ENCODE results near the gene ANKRD34C.

The ANKRD34C gene

DNA sequence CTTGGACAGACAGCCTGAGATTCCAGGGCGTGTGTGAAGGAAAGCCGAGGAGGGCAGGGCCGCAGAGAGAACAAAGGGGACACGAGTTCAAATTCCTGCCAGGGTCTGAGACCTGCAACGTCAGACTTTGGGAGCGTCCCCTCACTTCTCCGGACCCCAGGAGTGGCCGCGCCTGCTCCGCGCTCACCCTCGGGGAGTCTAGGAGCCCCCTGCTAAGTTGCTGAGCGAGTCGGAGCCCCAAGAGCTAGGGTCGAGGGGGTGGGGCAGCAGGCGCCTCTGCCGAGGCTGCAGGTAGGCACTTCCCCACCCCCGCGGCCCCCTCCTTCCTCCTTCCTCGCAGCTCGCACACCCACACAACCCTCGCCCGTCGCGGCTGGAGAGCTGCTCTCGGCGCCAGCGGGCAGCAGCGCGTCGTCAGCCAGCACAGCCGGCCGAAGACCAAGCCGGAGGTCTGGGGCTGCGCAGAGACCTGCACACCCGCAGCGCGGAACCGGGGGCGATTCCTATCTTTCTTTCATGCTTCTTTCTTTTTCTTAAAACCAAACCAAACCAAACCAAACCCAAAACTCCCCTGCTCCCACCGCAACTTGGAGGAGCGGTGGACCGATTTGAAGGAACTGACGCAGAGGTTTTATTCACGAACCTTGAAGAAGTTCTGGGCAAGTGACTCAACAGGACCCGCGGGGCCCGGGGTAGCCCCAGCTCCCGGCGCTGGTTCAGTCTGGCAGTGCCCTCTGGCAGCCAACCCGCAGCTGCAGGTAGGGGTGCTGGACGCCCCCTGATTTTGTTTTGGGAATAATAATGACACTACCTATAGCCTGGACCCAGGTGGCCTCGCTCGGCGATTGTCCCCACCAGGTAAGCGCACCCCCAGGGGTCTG lies at the start of gene ANKRD34C:
Gene ANKRD34C, plus strand, starts transcription at position 352 of the 881 bp plus-strand sequence. CDS start 10,563 bp downstream, outside the sequence.
- no peak for DNase-seq (ENCODE audit: low read depth)
- H3K4me3 ChIP-seq (ENCODE audit: low read depth, low read length) = no peak within 1 kb of the TSS
- TF ChIP-seq, protein P1, sequence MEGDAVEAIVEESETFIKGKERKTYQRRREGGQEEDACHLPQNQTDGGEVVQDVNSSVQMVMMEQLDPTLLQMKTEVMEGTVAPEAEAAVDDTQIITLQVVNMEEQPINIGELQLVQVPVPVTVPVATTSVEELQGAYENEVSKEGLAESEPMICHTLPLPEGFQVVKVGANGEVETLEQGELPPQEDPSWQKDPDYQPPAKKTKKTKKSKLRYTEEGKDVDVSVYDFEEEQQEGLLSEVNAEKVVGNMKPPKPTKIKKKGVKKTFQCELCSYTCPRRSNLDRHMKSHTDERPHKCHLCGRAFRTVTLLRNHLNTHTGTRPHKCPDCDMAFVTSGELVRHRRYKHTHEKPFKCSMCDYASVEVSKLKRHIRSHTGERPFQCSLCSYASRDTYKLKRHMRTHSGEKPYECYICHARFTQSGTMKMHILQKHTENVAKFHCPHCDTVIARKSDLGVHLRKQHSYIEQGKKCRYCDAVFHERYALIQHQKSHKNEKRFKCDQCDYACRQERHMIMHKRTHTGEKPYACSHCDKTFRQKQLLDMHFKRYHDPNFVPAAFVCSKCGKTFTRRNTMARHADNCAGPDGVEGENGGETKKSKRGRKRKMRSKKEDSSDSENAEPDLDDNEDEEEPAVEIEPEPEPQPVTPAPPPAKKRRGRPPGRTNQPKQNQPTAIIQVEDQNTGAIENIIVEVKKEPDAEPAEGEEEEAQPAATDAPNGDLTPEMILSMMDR (IDR thresholded peaks at IDR 0.05; ENCODE audit: control insufficient read depth, extremely low read depth, insufficient read depth) = no peak

DNA sequence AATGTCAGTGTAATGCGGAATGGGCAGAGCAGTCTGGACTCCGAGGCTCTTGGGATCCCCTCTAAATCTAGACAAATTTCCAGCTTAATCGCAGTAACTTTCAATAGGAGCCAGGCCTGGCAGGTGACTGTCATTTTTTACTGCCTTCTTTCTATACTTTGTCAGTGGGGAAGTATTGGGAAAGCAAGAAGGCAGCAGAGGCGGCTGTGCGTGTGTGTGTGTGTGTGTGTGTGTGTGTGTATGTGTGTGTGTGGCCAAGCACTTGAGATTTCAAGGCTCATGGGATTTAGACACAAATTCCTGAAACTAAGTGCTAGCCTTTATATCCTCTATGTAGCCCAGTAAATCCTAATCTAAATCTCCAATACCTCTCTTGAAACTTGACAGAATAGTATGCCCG lies 49.3 kb upstream of the ANKRD34C start:
- TF ChIP-seq, protein P1 (IDR thresholded peaks at IDR 0.05; ENCODE audit: control insufficient read depth, extremely low read depth, insufficient read depth) = no peak
- DNase-seq (ENCODE audit: low read depth) = no peak
- no peak overlapping the region for H3K4me3 ChIP-seq (ENCODE audit: low read depth, low read length)

DNA sequence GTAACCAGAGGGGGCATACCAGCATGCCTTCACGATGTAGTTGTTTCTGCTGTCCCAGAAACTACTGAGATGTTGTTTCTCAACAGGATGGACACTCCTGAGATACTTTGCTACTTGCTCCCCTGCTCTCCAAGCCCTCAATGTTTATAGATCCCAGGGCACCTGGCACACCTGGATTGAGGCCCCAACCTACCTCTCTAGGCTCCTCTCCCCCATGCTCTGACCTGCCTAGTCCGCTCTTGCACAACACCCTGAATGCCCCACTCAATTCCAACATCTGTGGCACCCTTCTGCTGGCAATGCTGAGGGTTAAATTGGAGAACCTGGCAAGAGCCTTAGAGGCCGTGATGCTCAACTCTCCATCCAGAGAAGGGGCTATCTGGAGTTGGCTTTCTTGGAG lies 42.5 kb upstream of the ANKRD34C start:
- H3K4me3 ChIP-seq (ENCODE audit: low read depth, low read length) = no peak overlapping the region

DNA sequence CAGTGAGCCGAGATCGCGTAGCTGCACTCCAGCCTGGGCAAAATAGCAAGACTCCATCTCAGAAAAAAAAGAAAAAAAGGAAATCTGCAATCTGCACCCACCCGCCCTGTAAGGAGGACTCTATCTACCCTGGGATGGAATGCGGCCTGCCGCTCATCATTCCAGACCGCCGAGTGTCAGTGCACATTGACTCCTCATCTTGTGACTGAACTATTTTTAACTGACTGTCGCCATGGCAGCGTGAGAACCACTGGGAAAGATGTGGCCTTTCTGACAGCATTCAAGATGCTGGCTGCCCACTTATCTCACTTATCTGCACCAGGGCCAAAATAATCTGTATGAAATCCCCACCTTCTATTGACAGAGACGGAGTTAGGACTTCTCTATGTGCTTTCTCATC lies 38.8 kb upstream of the ANKRD34C start:
- no peak overlapping the region for H3K4me3 ChIP-seq (ENCODE audit: low read depth, low read length)
- TF ChIP-seq, protein P1 (IDR thresholded peaks at IDR 0.05; ENCODE audit: control insufficient read depth, extremely low read depth, insufficient read depth) = no peak
- no peak for DNase-seq (ENCODE audit: low read depth)

More for the DNA sequence above, 42.5 kb upstream of the ANKRD34C start:
- DNase-seq (ENCODE audit: low read depth) = no peak
- TF ChIP-seq, protein P1 (IDR thresholded peaks at IDR 0.05; ENCODE audit: control insufficient read depth, extremely low read depth, insufficient read depth) = no peak

DNA sequence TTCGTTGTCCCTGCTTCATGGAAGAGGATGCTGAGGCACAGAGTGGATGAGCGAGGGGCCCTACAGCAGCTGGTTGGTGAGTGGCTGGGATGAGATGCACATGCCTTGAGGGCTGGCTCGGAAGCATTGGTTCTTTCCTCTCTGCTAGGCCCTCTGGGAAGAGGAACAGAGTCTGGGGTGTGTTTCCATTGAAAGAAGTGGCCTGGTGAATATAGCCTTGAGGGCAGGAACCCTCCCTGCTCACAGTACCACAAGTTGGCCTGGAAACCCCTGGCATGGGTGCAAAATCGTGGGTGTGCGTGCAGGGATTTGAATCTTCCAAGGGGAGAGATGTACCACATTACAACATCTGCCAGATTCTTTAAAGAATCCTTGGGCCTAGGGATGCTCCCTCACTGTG lies 37.6 kb upstream of the ANKRD34C start:
- no peak overlapping the region for H3K4me3 ChIP-seq (ENCODE audit: low read depth, low read length)
- DNase-seq (ENCODE audit: low read depth) = no peak
- TF ChIP-seq, protein P1 (IDR thresholded peaks at IDR 0.05; ENCODE audit: control insufficient read depth, extremely low read depth, insufficient read depth) = no peak

DNA sequence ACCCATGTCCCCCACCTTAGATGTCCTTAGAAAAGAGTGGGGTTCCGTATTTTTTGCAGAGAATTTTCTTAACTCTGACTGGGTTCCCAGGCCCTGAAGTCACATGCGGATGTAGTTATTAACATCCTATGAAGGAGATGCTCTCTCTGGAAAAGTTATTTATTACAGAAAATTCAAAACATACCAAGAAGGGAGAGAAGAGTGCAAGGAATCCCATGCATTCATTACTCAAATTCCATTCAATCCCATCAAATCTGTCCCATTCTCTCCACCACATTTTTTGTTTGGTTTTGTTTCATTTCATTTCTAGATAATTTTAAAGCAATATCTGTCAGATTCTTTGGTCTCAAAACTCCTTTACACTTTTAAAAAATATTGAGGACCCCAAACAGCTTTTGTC lies 34.3 kb upstream of the ANKRD34C start:
- H3K4me3 ChIP-seq (ENCODE audit: low read depth, low read length) = no peak overlapping the region
- TF ChIP-seq, protein P1 (IDR thresholded peaks at IDR 0.05; ENCODE audit: control insufficient read depth, extremely low read depth, insufficient read depth) = no peak

More for the DNA sequence above, 34.3 kb upstream of the ANKRD34C start:
- no peak for DNase-seq (ENCODE audit: low read depth)
